GM21723 (cell line): Measurements from ENCODE around the gene DPYSL3.

Source experiments
- ATAC-seq: cut with Tn5 transposase; IDR thresholded peaks from one replicate; pipeline ENCODE4 v1.9.1; 2021; ENCODE audit warnings: mild to moderate bottlenecking, moderate library complexity; ENCODE audit not compliant: unreplicated experiment

Gene DPYSL3

GRCh38 chr5:147515269-147515668 is 5.4 kb upstream of the DPYSL3 start:
- no peak for ATAC-seq

- ATAC-seq: no peak
Observed at GRCh38 chr5:147512659-147513379, 3.0 kb upstream of the DPYSL3 start.

- no peak for ATAC-seq
Observed at GRCh38 chr5:147510885-147511284, 1.0 kb upstream of the DPYSL3 start.

- ATAC-seq: no peak
Observed at GRCh38 chr5:147509041-147509709, 693 bp downstream of the DPYSL3 start.

GRCh38 chr5:147508711-147509040 is 1.2 kb downstream of the DPYSL3 start:
- ATAC-seq: no peak

- no peak for ATAC-seq
Observed at GRCh38 chr5:147507480-147508126, 2.3 kb downstream of the DPYSL3 start.

- ATAC-seq: no peak
Observed at GRCh38 chr5:147504535-147504934, 5.3 kb downstream of the DPYSL3 start.

GRCh38 chr5:147504011-147504410 is 5.9 kb downstream of the DPYSL3 start:
- no peak for ATAC-seq

GRCh38 chr5:147490989-147491388 is 18.9 kb downstream of the DPYSL3 start:
- ATAC-seq: no peak

GRCh38 chr5:147487031-147487750 is 22.7 kb downstream of the DPYSL3 start:
- ATAC-seq: no peak

- no peak for ATAC-seq
Observed at GRCh38 chr5:147485814-147486213, 24.1 kb downstream of the DPYSL3 start.

GRCh38 chr5:147485046-147485445 is 24.8 kb downstream of the DPYSL3 start:
- ATAC-seq: no peak

GRCh38 chr5:147484708-147485020 is 25.2 kb downstream of the DPYSL3 start:
- no peak for ATAC-seq

GRCh38 chr5:147483961-147484707 is 25.7 kb downstream of the DPYSL3 start:
- ATAC-seq: no peak

- no peak for ATAC-seq
Observed at GRCh38 chr5:147483188-147483790, 26.6 kb downstream of the DPYSL3 start.

- ATAC-seq: no peak
Observed at GRCh38 chr5:147482706-147483180, 27.1 kb downstream of the DPYSL3 start.

GRCh38 chr5:147481874-147482705 is 27.8 kb downstream of the DPYSL3 start:
- peak; percentile 80 for ATAC-seq

- peak; percentile 15 for ATAC-seq
Observed at GRCh38 chr5:147481376-147481775, 28.5 kb downstream of the DPYSL3 start.

- no peak for ATAC-seq
Observed at GRCh38 chr5:147479949-147480348, 29.9 kb downstream of the DPYSL3 start.

- ATAC-seq: no peak
Observed at GRCh38 chr5:147479444-147479843, 30.4 kb downstream of the DPYSL3 start.
